IPS-18c (cell line): ENCODE results near the gene TRAF2.

ENCODE experiments used
- H3K4me3 ChIP-seq: 2 replicates; pipeline ENCODE4 v1.7.0; 2013; ENCODE audit warnings: low read depth, mild to moderate bottlenecking, low read length, moderate library complexity; ENCODE audit not compliant: insufficient read depth
- H3K9me3 ChIP-seq: one replicate; pipeline ENCODE4 v1.6.1; 2013; ENCODE audit warnings: mild to moderate bottlenecking, low read length, moderate library complexity; ENCODE audit not compliant: control insufficient read depth, insufficient read depth

Gene TRAF2

DNA sequence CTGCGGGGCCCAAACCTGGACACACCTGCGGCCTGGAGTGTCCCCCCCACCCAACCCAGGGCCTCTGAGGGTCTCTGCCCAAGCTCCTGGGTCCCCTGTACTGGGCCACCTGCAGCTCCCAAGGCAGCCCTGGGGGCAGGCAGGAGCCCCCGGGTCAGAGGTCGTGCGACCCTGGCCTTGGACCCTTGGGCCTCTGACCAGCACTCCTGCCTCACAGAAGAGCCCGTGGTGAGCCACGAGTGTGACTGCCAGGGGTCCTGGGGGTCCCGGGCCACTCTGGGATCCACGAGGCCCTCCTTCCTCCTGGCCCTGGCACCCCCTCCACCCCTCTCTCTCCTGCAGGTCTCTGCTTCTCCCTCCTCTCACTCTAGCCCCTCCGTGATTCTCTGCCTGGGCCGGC, 86.0 kb downstream of the TRAF2 start:
- no peak overlapping the region for H3K4me3 ChIP-seq
- H3K9me3 ChIP-seq = peaks cover 2% of the 10 kb centered on the region

DNA sequence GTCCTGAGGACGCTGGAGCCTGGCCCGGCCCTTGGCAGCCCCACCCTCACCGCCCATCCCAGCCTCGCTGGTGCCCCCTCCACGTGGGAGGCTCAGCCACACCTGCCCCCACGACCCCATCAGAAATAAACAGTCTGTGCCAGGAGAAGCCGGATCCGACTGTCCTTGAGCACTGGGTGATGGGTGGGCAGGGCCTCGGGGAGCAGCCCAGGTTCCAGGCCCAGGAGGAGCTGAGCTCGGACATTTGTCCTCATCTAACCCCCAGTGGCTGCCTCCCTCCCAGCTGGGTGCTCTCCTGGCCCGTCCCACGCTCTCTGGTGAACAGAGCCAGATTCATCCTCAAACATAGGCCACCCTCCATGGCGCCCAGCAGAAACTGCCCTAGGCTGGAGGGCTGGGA, 86.4 kb downstream of the TRAF2 start:
- Histone ChIP-seq H3K9me3 (peaks cover 2% of the 10 kb centered on the region), H3K4me3 (no peak overlapping the region)

DNA sequence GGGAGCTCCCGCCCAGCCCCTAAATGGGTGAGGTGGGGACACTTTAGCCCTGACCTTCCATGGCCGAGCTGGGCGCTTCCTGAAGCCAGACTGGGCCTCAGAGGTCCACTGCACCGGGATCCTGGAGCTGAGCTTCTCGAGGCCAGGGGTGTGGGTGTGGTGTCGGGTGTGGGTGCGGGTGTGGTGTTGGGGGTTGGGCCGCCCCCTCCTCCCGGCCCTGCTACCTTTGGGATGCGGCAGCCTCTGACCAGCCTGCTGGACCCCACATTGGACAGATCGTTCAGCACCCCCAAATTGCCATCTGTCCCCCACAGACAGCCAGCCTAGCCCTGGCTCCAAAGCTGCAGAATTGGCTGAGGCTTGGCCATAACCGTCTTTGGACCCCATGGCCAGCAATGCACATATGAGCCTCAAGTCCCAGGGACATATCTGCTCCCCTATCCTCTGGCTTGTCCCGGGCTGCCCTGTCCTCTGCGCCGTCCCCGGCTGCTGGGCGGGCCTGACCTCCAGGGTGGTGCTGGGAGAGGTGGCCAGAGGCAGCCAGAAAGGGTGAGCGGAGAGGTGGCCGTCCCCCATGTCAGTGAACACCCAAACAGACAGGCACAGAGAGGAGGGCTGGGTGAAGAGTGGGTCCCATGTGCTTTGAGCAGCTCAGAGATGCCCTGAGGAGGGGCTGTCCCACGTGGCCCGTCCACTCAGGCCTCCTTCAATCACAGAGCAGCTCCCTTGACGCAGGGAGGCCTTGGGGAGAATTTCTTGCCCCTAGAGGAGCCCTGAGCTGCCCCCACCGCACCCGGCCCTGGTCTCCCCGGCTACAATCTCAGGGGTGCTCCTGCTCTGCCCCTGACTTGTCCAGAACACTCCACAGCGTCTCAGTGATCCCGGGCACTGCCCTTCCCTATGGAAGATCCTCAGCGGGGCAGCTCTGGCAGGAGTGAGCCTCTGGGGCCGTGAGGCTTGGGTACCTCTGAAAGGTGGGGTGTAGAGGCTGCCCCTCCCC, 87.6 kb downstream of the TRAF2 start:
- Histone ChIP-seq H3K9me3 (peaks cover 2% of the 10 kb centered on the region), H3K4me3 (no peak overlapping the region)

DNA sequence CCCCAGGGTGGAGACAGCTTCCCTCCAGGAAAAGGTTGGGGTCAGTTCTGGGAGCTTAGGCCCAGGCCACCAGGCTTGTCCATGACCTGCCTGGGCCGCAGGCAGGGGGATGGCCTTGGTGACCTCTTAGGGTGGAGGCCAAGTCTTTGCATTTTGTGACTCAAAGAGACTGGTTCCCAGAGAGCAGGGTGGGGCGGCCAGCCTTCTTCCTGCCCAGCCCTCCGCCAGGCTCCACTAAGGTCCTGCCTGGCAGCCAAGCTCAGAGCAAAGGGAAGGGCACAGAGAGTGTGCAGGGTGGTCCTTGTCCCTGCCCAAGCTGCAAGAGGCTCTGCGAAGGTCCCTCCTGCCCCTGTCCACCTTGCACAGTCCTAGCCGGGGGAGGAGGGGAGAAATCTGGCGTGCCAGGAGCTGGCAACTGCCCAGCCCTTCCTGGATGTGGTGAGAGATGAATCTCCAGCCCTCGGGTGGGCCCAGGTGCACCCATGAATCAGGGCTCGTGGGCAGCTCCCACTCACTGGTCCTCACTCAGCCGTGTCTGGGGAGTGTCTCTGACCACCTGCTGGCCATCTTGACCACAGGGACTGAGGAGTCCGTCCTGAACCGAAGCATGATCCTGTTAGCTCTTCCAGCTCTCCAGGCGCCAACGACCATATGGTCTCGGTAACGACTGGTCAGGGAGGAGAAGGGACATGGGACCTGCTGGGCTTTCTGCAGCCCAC, 88.7 kb downstream of the TRAF2 start:
- H3K4me3 ChIP-seq = no peak overlapping the region

DNA sequence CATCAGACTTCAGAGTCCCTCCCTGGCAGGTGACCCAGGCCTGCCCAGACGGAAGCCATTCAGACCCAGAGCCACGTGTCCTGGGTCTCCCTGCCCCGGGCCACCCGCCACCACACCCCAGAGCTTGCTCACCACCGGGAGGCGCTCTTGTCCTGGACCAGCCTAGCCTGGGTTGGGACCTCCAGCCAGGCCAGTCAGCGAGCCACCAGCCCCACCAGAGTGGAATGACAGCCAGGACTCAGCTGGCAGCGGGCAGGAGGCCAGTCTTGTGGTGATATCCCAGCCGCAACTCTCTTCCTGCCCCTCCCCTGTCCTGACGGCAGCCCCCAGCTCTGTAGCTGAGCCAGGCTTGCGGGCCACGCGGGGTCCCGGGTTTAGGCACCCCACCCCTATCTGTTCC, 89.3 kb downstream of the TRAF2 start:
- Histone ChIP-seq H3K4me3 (no peak overlapping the region), H3K9me3 (peaks cover 2% of the 10 kb centered on the region)

More for the DNA sequence above, 88.7 kb downstream of the TRAF2 start:
- H3K9me3 ChIP-seq = peaks cover 2% of the 10 kb centered on the region
